GM19023 (cell line): ENCODE data around the gene VBP1.
"Not testable (repeated sequence)": the region's sequence is repeated elsewhere in the genome, so short reads cannot be mapped to it uniquely, and the experiment has no call there.

Source experiments
- ATAC-seq: cut with Tn5 transposase; IDR thresholded peaks from one replicate; pipeline ENCODE4 v1.9.1; 2021; ENCODE audit warnings: mild to moderate bottlenecking, moderate library complexity; ENCODE audit not compliant: unreplicated experiment

VBP1 gene

DNA sequence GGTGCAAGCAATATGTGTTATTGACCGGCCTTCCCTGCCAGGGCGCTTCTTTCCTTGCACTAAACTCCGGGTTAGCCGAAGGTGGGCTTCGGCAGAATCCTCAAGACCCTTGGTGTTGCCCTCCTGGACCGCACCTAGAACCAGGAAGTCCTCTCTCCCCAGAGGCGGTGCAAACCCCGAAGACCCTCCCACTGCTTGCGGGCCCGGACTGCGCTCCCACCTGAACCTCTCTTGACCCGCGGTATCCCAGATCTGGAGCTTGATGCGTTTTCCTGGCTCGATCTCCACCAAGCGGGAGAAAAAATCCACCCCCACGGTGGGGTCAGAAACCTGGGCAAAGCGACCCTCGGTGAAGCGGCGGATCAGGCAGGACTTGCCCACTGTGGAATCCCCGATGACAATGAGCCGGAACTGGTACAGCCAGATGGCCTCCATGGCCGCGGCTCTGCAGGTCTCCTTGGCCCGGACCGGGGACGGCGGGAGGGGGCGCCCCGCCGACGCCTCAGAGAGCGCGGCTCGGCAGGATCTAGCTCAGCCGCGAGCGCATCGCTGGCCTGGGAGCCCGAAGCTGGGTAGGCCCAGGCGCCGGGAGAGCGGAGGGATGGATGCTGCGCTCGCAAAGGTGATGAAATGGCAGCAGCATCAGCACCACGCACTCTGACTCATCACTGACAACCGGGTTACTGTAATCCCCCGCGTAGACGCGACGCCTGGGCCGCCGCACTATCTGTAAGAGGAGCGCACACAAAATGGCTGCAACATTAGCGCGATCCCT is 47.8 kb downstream of the VBP1 start, which contains the start of gene RAB39B:
RAB39B (minus strand) TSS at position 638 of the 775 bp plus-strand sequence; CDS start at position 435, 203 bp downstream.
- ATAC-seq: peak; percentile 93

DNA sequence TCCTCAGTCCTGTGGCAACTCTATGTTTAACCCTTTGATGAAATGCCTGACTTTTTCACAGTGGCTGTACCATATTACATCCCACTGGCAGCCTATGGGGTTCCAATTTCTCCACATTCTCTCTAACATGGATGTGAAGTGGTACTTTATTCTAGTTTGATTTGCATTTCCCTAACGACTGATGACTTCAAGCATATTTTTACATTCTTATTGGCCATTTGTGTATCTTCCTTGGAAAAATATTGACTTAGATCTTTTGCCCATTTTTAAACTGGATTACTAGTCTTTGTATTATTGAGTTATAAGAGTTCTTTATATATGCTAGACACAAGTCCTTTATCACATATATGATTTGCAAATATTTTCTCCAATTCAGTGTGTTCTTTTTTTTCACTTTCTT is 50.2 kb downstream of the VBP1 start:
- ATAC-seq: no peak

DNA sequence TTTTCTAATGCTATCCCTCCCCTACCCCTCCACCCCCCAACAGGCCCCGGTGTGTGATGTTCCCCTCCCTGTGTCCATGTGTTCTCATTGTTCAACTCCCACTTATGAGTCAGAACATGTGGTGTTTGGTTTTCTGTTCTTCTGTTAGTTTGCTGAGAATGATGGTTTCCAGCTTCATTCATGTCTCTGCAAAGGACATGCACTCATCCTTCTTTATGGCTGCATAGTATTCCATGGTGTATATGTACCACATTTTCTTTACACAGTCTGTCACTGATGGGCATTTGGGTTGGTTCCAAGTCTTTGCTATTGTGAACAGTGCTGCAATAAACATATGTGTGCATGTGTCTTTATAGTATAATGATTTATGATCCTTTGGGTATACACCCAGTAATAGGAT is 51.7 kb downstream of the VBP1 start:
- ATAC-seq: not testable (repeated sequence)

DNA sequence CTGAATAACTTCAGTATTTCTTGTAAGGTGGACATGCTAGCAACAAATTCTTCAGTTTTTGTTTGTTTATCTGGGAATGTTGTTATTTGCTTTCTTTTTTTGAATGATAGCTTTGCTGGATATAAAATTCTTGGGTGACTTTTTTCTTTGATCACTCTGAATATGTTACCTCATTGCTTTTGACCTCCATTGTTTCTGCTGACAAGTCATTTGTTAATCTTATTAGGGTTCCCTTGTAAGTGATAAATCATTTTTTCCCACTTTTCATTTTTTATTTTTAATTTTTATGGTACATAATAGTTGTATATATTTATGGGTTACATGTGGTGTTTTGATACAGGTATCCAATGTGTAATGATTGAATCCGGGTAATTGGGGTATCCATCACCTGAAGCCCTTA is 54.7 kb downstream of the VBP1 start:
- no peak for ATAC-seq

GRCh38 chrX:155279873-155280272 is 63.6 kb downstream of the VBP1 start:
- no peak for ATAC-seq
